Activated T-helper 1 cell treated with anti-CD3 and anti-CD28 coated beads, Interleukin-2, amount 50 U/mL, for 16 hours (primary cell): ENCODE results near the gene SSB.
"Not testable (repeated sequence)": the region's sequence is repeated elsewhere in the genome, so short reads cannot be mapped to it uniquely, and the experiment has no call there.

Experiments used
- DNase-seq, 2 donors: peaks; one replicate each; pipeline ENCODE4 v3.0.0-alpha.2; 2020; ENCODE audit warnings: low read depth in 1 of 2, low spot score in 1 of 2

The SSB gene

DNA sequence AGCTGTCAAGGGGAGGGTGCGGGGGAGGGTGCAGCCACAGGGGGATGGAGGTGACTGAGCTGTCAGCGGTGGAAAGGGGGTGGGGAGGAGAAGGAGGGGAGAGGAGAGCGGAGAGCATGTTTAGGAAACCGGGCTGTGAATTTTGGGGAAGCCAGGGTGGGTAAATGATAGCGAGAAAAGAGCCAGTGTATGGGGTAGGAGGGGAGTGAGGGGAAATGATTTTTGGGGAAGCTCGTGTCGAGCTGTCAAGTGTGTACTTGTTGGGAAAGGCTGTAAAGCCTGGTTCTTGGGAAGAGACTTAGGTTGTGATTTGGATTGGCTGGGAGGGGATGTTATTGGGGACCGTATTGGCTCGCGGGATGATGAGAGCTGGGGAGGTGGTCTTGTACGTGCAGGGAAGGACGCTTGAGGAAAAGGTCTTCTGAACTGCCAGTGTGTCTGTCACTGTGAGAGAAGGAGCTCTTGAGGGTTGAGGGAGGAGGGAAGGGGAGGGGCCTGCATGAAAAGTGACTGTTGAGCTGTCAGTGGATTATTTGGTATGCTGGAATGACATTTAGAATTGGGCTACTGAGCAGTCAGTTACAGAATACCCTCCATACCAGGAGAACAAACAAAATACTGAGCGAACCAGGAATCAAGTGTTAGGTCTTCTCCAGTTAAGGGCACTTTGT lies 29.6 kb downstream of the SSB start:
- DNase-seq: peak in 1 of 2 donors; percentile 13

GRCh38 chr2:169834401-169834800 lies 35.7 kb downstream of the SSB start:
- no peak for DNase-seq

GRCh38 chr2:169838743-169839489 lies 40.2 kb downstream of the SSB start:
- DNase-seq: no peak

DNA sequence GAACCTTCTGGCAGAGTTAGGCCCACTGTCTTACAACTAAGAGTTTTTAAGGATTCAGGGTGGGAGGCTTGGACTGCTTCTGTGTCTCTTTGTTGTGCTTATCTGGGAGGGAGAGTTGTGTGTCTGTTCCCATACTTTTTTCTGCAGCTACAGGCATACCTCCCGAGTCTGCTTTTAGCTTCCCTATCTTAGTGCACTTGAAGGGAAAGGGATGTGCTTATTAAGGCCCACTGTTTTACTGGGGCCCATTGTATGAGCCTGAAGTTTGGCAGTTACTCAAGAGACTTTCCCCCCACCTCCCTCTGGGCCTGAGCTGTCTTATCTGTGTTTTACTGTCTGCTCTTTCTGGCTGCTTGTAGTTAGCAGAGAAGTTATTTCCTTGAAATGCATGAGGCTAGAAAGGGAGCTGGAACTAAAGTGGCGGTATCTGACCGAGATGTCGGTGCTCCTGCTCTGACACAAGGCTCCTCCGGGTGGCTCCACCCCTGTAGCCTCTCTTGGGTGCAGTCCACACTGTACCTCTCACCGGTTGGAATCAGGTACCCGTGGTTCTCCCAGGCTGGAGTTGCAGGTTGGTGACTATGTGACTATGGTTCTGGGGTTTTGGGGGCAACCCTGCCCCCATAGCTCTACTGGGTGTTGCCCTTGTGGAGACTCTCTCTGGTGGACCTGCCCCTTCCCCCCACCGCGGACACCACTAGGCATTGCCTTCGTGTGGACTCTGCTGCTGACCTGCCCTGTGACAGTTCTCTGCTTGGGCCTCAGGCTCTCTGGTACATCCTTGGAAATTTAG lies 41.5 kb downstream of the SSB start:
- DNase-seq: no peak

GRCh38 chr2:169840747-169841142 lies 42.1 kb downstream of the SSB start:
- DNase-seq: no peak

DNA sequence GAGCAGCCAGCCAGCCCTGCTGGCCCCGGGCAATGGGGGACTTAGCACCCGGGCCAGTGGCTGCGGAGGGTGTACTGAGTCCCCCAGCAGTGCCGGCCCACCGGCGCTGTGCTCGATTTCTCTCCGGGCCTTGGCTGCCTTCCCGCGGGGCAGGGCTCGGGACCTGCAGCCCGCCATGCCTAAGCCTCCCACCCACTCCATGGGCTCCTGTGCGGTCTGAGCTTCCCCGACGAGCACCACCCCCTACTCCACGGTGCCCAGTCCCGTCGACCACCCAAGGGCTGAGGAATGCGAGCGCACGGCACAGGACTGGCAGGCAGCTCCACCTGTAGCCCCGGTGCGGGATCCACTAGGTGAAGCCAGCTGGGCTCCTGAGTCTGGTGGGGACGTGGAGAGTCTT lies 43.0 kb downstream of the SSB start:
- DNase-seq: not testable (repeated sequence)

DNA sequence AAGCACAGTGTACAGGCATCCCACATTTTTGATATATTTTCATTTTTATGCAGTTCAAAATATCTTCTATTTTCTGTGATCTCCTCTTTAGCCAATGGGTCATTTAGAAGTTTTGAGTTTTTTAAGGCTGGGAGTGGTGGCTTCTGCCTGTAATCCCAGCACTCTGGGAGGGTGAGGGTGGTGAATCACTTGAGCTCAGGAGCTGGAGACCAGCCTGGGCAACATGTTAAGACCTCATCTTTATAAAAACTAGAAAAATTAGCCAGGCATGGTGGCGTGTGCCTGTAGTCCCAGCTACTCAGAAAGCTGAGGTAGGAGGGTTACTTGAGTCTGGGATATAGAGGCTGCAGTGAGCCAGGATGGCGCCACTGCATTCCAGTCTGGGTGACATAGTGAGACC lies 46.3 kb downstream of the SSB start:
- no peak for DNase-seq

DNA sequence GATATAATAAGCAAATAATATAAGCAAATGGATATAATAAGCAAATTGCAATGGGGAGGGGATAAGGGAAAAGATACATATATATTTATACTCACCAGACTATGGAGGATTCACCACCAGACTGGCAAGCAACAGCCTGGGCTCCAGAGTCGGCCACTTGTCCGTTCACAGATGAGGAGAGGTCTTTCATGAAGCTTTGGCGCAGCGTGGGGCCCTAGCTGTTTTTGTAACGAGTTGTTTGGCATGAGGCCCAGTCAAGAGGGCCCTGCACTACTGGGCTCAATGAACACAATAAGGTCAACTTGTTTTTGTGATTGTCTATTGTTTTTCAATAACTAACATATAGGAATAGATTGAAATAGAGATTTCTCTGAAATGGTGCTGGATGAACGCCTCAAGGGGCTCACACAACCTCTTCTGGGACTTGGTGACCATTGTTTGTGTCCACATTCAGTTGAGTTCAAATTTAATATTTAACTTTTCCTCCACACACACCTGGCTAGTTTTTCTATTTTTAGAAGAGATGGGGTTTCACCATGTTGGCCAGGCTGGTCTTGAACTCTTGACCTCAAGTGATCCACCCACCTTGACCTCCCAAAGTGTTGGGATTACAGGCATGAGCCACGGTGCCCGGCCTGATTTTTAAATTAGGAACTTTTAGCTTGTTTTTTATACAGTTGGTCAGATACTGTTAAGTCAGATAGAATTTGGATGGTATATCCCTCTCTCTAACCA lies 50.5 kb downstream of the SSB start:
- not testable (repeated sequence) for DNase-seq

DNA sequence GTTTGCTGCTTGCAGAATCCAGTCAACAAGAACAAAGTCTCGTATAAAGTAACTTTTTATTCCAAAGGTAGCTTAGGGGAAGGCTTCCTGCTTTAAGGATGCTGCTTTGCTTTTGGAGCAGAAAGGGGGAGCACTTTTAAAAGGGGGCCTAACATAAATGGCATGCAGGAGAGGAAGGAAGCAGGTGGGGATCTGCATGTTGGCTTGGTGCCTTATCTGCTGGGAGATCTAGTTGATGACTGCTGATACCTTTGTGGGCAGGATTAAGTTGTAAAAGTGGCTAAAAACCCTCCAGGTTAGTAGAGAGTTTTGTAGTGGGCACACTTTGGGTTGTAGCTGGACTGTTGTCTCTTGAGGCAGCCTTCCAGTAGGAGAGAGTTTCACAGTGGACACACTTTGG lies 51.0 kb downstream of the SSB start:
- no peak for DNase-seq

DNA sequence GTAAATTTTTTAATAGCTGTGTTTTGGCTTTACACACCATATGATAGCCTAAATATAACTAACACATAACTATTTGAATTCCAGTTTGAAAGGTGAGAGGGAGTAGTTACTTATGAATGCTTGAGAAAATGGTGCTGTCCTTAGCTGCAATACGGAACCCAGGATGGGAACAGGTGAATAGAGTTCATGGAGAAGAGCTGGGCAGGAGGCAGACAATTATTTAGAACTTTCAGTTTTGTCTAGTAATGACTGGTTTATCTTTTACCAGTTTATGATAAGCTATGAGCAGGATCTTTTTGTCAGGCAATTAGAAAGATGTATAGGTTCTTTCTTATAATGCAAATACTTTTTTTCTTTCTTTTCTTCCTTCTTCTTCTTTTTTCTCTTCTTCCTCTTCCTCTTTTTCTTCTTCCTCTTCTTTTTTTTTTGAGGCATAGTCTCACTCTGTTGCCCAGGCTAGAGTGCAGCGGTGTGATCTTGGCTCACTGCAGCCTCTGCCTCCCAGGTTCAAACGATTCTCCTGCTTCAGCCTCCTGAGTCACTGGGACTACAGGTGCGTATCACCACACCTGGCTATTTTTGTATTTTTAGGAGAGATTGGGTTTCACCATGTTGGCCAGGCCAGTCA lies 54.5 kb downstream of the SSB start:
- no peak for DNase-seq

- DNase-seq: not testable (repeated sequence)
These were observed 56.9 kb downstream of the SSB start for GRCh38 chr2:169855281-169856258.

- DNase-seq: no peak
These were observed 60.8 kb downstream of the SSB start for GRCh38 chr2:169859423-169859822.

- no peak for DNase-seq
These were observed 61.5 kb downstream of the SSB start for GRCh38 chr2:169860149-169860548.
